ENCODE data around the gene NPTX1.

Gene NPTX1

GRCh38 chr17:80418589-80418988 lies 57.8 kb downstream of the NPTX1 start:
- TF ChIP-seq CTCF (IDR thresholded peaks at IDR 0.05; ENCODE audit: low read depth, low read length), result no peak
- Histone ChIP-seq H3K27me3 (peaks cover 19% of the 10 kb centered on the region), H3K4me3 (ENCODE audit: low read depth, low read length) (no peak overlapping the region), H3K4me1 (no peaks in the 10 kb centered on the region), H3K36me3 (no peaks in the 10 kb centered on the region; the same call in 1 of the 2 replicates), H3K9me3 (no peaks in the 10 kb centered on the region)
- no peak for DNase-seq
